ENCODE results near the gene IL10RB.

IL10RB gene

DNA sequence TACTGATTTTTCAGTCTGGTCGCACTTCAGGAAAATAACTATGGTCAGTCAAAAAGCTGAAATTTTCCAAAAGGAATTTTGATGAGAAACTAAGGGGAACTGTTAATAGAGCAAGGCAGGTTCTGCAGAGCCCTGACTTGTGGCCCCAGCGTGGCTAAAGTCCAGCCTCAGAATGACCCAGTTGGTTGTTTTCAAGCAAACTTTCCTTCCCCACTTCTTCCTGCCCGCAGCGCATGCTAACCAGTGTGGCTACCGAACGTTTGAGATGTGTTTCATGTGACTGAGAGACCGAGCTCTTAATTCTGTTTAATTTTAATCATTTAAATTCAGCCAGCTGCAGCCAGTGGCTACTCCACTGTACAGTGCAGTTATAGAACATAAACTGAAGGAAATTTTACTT lies 6.2 kb upstream of the IL10RB start:
- no peaks in the 10 kb centered on the region for H3K36me3 ChIP-seq (ENCODE audit: insufficient read depth)

DNA sequence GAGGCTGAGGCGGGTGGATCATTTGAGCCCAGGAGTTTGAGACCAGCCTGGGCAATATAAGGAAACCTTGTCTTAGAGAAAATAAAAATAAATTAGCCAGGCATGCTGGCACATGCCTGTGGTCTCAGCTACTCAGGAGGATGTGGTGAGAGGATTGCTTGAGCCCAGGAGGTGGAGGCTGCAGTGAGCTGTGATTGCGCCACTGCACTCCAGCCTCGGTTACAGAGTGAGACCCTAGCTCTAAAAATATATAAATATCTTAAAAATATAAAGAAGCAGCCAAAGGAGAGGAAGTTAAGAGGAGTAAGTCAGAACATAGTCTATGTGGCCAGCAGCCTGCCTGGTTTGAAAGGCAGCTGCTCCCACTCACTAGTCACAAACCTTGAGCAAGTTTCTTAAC lies 4.5 kb upstream of the IL10RB start:
- TF ChIP-seq, protein P1, sequence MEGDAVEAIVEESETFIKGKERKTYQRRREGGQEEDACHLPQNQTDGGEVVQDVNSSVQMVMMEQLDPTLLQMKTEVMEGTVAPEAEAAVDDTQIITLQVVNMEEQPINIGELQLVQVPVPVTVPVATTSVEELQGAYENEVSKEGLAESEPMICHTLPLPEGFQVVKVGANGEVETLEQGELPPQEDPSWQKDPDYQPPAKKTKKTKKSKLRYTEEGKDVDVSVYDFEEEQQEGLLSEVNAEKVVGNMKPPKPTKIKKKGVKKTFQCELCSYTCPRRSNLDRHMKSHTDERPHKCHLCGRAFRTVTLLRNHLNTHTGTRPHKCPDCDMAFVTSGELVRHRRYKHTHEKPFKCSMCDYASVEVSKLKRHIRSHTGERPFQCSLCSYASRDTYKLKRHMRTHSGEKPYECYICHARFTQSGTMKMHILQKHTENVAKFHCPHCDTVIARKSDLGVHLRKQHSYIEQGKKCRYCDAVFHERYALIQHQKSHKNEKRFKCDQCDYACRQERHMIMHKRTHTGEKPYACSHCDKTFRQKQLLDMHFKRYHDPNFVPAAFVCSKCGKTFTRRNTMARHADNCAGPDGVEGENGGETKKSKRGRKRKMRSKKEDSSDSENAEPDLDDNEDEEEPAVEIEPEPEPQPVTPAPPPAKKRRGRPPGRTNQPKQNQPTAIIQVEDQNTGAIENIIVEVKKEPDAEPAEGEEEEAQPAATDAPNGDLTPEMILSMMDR (conservative IDR thresholded peaks at IDR 0.05; ENCODE audit: low read depth, low read length), result no peak
- no peaks in the 10 kb centered on the region for H3K27me3 ChIP-seq (ENCODE audit: insufficient read depth, low read depth)
- no peak overlapping the region for H3K4me3 ChIP-seq (IDR thresholded peaks at IDR 0.05; ENCODE audit: insufficient read depth, low read depth, low read length)
- peaks cover 37% of the 10 kb centered on the region for H3K4me1 ChIP-seq (ENCODE audit: low read depth, poor library complexity, severe bottlenecking)
- H4K20me1 ChIP-seq (ENCODE audit: insufficient read depth), result no peaks in the 10 kb centered on the region
- no peak overlapping the region for H2AFZ ChIP-seq (ENCODE audit: low read depth)
- no peaks in the 10 kb centered on the region for H3K36me3 ChIP-seq (ENCODE audit: insufficient read depth)
- H3K9ac ChIP-seq, result no peak overlapping the region
- no peak overlapping the region for H3K27ac ChIP-seq
- H3K79me2 ChIP-seq (ENCODE audit: insufficient read depth, low read depth), result no peaks in the 10 kb centered on the region
- H3K4me2 ChIP-seq, result peak overlapping the region; percentile 31

More for the DNA sequence above, 6.2 kb upstream of the IL10RB start:
- no peaks in the 10 kb centered on the region for H4K20me1 ChIP-seq (ENCODE audit: insufficient read depth)
- H2AFZ ChIP-seq (ENCODE audit: low read depth), result no peak overlapping the region
- no peaks in the 10 kb centered on the region for H3K27me3 ChIP-seq (ENCODE audit: insufficient read depth, low read depth)
- no peak overlapping the region for H3K9ac ChIP-seq
- H3K27ac ChIP-seq, result no peak overlapping the region
- H3K4me3 ChIP-seq (IDR thresholded peaks at IDR 0.05; ENCODE audit: insufficient read depth, low read depth, low read length), result no peak overlapping the region
- TF ChIP-seq, protein P1 (conservative IDR thresholded peaks at IDR 0.05; ENCODE audit: low read depth, low read length), result no peak
- peaks cover 28% of the 10 kb centered on the region for H3K4me1 ChIP-seq (ENCODE audit: low read depth, poor library complexity, severe bottlenecking)
- no peaks in the 10 kb centered on the region for H3K79me2 ChIP-seq (ENCODE audit: insufficient read depth, low read depth)
- H3K4me2 ChIP-seq, result no peak overlapping the region

DNA sequence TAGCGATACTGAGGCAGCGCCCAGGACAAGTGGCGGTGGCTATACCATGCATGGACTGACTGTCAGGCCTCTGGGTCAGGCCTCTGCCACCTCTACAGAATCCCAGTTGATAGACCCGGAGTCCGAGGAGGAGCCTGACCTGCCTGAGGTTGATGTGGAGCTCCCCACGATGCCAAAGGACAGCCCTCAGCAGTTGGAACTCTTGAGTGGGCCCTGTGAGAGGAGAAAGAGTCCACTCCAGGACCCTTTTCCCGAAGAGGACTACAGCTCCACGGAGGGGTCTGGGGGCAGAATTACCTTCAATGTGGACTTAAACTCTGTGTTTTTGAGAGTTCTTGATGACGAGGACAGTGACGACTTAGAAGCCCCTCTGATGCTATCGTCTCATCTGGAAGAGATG lies 3.2 kb upstream of the IL10RB start:
- H2AFZ ChIP-seq (ENCODE audit: low read depth), result no peak overlapping the region
- H3K36me3 ChIP-seq (ENCODE audit: insufficient read depth), result no peaks in the 10 kb centered on the region
- H4K20me1 ChIP-seq (ENCODE audit: insufficient read depth), result no peaks in the 10 kb centered on the region
- H3K79me2 ChIP-seq (ENCODE audit: insufficient read depth, low read depth), result peaks cover 8% of the 10 kb centered on the region; the same call in 1 of the 2 replicates
- TF ChIP-seq, protein P1 (conservative IDR thresholded peaks at IDR 0.05; ENCODE audit: low read depth, low read length), result no peak
- H3K27me3 ChIP-seq (ENCODE audit: insufficient read depth, low read depth), result no peaks in the 10 kb centered on the region
- peaks cover 47% of the 10 kb centered on the region for H3K4me1 ChIP-seq (ENCODE audit: low read depth, poor library complexity, severe bottlenecking)
- H3K4me3 ChIP-seq (IDR thresholded peaks at IDR 0.05; ENCODE audit: insufficient read depth, low read depth, low read length), result no peak overlapping the region
- H3K4me2 ChIP-seq, result no peak overlapping the region
- no peak overlapping the region for H3K27ac ChIP-seq
- no peak overlapping the region for H3K9ac ChIP-seq

DNA sequence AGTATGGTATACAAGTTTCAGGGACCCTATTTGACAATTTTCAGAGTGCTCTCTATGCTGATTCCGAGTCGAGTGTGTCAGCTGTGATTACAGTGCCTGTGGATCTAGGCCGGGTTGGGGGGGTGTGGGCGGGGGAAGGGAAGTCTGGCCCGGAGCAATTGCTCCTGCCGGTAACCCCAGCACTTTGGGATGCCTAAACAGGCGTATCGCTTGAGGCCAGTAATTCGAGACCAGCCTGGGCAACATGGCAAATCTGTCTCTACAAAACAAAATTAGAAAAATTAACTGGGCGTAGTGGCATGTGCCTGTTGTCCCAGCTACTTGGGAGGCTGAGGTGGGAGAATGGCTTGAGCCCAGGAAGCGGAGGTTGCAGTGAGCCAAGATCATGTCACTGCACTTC lies 1.6 kb upstream of the IL10RB start:
- Histone ChIP-seq H3K4me1 (ENCODE audit: low read depth, poor library complexity, severe bottlenecking) (peaks cover 64% of the 10 kb centered on the region), H3K27me3 (ENCODE audit: insufficient read depth, low read depth) (no peaks in the 10 kb centered on the region), H4K20me1 (ENCODE audit: insufficient read depth) (no peaks in the 10 kb centered on the region; the same call in 1 of the 2 replicates), H2AFZ (ENCODE audit: low read depth) (no peak overlapping the region), H3K79me2 (ENCODE audit: insufficient read depth, low read depth) (peaks cover 8% of the 10 kb centered on the region; the same call in 1 of the 2 replicates), H3K4me3 (IDR thresholded peaks at IDR 0.05; ENCODE audit: insufficient read depth, low read depth, low read length) (no peak overlapping the region), H3K27ac (no peak overlapping the region), H3K36me3 (ENCODE audit: insufficient read depth) (no peaks in the 10 kb centered on the region), H3K9ac (no peak overlapping the region), H3K4me2 (no peak overlapping the region)
- TF ChIP-seq, protein P1 (conservative IDR thresholded peaks at IDR 0.05; ENCODE audit: low read depth, low read length), result no peak

Data from KMS-11 (cell line).